OCI-LY3 (cell line): ENCODE data around the gene MIA.

Experiments
- H2AFZ ChIP-seq: fragments of 200-600, 300-600 bp; shearing (Covaris generic); 2 replicates; pipeline ENCODE4 v1.6.0; 2014; ENCODE audit warnings: antibody characterized with exemption, low read depth, low read length
- H3K27ac ChIP-seq: fragments of 200-600, 300-600 bp; sonication (generic); 2 replicates; pipeline ENCODE4 v1.5.1; 2014; ENCODE audit warnings: mild to moderate bottlenecking, low read length, moderate library complexity, mixed read lengths
- H3K27me3 ChIP-seq: fragments of 200-600, 300-600 bp; sonication (generic); 2 replicates; pipeline ENCODE4 v1.6.1; 2014; ENCODE audit warnings: low read depth, low read length, mixed read lengths
- H3K36me3 ChIP-seq: fragments of 200-600, 300-600 bp; sonication (generic); replicated peaks from 2 replicates; pipeline ENCODE3; 2014; ENCODE audit warnings: low read depth, low read length, mixed read lengths
- H3K4me1 ChIP-seq: fragments of 300-600, 200-600 bp; sonication (generic); 2 replicates; pipeline ENCODE4 v1.6.1; 2014; ENCODE audit warnings: low read length, mixed read lengths
- H3K4me2 ChIP-seq: fragments of 200-600, 300-600 bp; sonication (generic); 2 replicates; pipeline ENCODE4 v1.6.1; 2014; ENCODE audit warnings: low read length, mixed read lengths
- H3K4me3 ChIP-seq: fragments of 300-600, 200-600 bp; sonication (generic); 2 replicates; pipeline ENCODE4 v1.5.1; 2014; ENCODE audit warnings: antibody characterized with exemption, mild to moderate bottlenecking, low read length, moderate library complexity
- H3K79me2 ChIP-seq: fragments of 300-600, 200-600 bp; shearing (Covaris generic); 2 replicates; pipeline ENCODE4 v1.6.1; 2014; ENCODE audit warnings: mild to moderate bottlenecking, low read length, mixed read lengths
- H3K9ac ChIP-seq: fragments of 300-600, 200-600 bp; shearing (Covaris generic); 2 replicates; pipeline ENCODE4 v1.6.0; 2014; ENCODE audit warnings: mild to moderate bottlenecking, low read length, moderate library complexity
- H3K9me3 ChIP-seq: fragments of 200-600, 300-600 bp; shearing (Covaris generic); 2 replicates; pipeline ENCODE4 v1.6.1; 2014; ENCODE audit warnings: low read length, mixed read lengths; ENCODE audit not compliant: insufficient read depth
- H4K20me1 ChIP-seq: fragments of 200-600, 300-600 bp; sonication (generic); 2 replicates; pipeline ENCODE4 v1.6.1; 2016; ENCODE audit warnings: low read length, mixed read lengths; ENCODE audit not compliant: insufficient read depth
- EZH2phosphoT487 ChIP-seq: fragments of 200-600 bp; shearing (Covaris generic); IDR thresholded peaks from 2 replicates; pipeline ENCODE4 v1.6.1; 2018; ENCODE audit warnings: antibody characterized with exemption, mixed run types, low read depth
- TF ChIP-seq, protein P1 (sequence below): fragments of 200-600, 300-600 bp; sonication (generic); IDR thresholded peaks from 2 replicates; pipeline ENCODE4 v1.5.1; 2014; ENCODE audit warnings: antibody characterized with exemption, low read length, low read depth

The MIA gene

GRCh38 chr19:40800997-40801377 is 25.7 kb downstream of the MIA start:
- H3K79me2 ChIP-seq: peaks cover 70% of the 10 kb centered on the region
- H3K27me3 ChIP-seq: no peaks in the 10 kb centered on the region
- H3K36me3 ChIP-seq: peaks cover 48% of the 10 kb centered on the region
- no peak overlapping the region for H2AFZ ChIP-seq
- peaks cover 61% of the 10 kb centered on the region for H4K20me1 ChIP-seq
- TF ChIP-seq EZH2phosphoT487: no peak
- TF ChIP-seq, protein P1, sequence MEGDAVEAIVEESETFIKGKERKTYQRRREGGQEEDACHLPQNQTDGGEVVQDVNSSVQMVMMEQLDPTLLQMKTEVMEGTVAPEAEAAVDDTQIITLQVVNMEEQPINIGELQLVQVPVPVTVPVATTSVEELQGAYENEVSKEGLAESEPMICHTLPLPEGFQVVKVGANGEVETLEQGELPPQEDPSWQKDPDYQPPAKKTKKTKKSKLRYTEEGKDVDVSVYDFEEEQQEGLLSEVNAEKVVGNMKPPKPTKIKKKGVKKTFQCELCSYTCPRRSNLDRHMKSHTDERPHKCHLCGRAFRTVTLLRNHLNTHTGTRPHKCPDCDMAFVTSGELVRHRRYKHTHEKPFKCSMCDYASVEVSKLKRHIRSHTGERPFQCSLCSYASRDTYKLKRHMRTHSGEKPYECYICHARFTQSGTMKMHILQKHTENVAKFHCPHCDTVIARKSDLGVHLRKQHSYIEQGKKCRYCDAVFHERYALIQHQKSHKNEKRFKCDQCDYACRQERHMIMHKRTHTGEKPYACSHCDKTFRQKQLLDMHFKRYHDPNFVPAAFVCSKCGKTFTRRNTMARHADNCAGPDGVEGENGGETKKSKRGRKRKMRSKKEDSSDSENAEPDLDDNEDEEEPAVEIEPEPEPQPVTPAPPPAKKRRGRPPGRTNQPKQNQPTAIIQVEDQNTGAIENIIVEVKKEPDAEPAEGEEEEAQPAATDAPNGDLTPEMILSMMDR: no peak
- H3K9ac ChIP-seq: no peak overlapping the region
- H3K4me1 ChIP-seq: peaks cover 64% of the 10 kb centered on the region
- peak overlapping the region; percentile 96; the same call in 1 of the 2 replicates for H3K4me2 ChIP-seq
- H3K4me3 ChIP-seq: no peak overlapping the region
- no peaks in the 10 kb centered on the region for H3K9me3 ChIP-seq
- no peak overlapping the region for H3K27ac ChIP-seq

DNA sequence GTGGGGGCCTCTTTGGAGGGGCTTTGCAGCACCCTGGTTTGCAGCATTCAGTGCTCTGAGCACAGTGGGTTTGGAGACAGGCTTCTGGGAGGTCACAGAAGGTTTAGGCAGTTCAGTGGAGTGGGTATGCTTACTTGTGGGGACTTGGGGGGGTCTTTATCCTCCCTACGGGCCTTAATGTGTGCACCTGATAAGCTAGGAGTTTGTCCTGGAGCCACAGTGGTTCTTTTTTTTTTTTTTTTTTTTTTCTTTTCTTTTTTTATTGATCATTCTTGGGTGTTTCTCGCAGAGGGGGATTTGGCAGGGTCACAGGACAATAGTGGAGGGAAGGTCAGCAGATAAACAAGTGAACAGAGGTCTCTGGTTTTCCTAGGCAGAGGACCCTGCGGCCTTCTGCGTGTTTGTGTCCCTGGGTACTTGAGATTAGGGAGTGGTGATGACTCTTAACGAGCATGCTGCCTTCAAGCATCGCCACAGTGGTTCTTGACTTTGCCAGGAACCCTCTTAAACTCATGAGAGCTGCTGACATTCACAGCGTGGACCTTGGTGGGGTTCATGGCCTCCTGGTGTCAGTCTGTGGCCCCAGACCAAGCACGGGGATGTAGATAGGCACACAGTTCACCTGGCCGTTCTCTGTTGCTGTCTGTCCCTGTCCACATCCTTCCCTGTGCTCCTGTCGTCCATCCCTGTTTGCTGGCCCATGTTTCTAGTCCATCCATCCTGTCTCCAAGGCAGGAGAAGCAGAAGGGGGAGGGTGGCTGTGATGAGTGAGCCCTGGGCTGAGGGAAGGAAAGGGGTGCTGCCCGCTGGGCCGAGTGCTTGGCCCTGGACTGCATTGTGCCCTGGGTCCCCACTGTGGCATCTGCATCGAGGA is 26.3 kb downstream of the MIA start:
- Histone ChIP-seq H4K20me1 (peaks cover 68% of the 10 kb centered on the region), H3K9ac (peak overlapping the region; percentile 51; the same call in 1 of the 2 replicates), H3K4me3 (peak overlapping the region; percentile 63; the same call in 1 of the 2 replicates), H3K79me2 (peaks cover 77% of the 10 kb centered on the region), H3K27ac (no peak overlapping the region), H3K27me3 (no peaks in the 10 kb centered on the region), H3K36me3 (peaks cover 55% of the 10 kb centered on the region), H3K4me2 (peak overlapping the region; percentile 96), H3K4me1 (peaks cover 66% of the 10 kb centered on the region), H3K9me3 (no peaks in the 10 kb centered on the region), H2AFZ (no peak overlapping the region)
- no peak for TF ChIP-seq EZH2phosphoT487
- TF ChIP-seq, protein P1: no peak

- H3K4me2 ChIP-seq: peak overlapping the region; percentile 73
- peaks cover 76% of the 10 kb centered on the region for H4K20me1 ChIP-seq
- H3K36me3 ChIP-seq: peaks cover 62% of the 10 kb centered on the region
Observed at GRCh38 chr19:40802300-40803169, 27.2 kb downstream of the MIA start.

More at GRCh38 chr19:40802300-40803169, 27.2 kb downstream of the MIA start:
- Histone ChIP-seq H3K79me2 (peaks cover 81% of the 10 kb centered on the region), H3K27me3 (no peaks in the 10 kb centered on the region), H3K9me3 (no peaks in the 10 kb centered on the region), H2AFZ (no peak overlapping the region), H3K27ac (peak overlapping the region; percentile 61), H3K9ac (peak overlapping the region; percentile 51; the same call in 1 of the 2 replicates), H3K4me3 (peak overlapping the region; percentile 63), H3K4me1 (peaks cover 61% of the 10 kb centered on the region)
- no peak for TF ChIP-seq EZH2phosphoT487
- TF ChIP-seq, protein P1: no peak
